ENCODE measurements around the gene DUOX2. TPM values are rescaled to one million over a fixed set of nuclear protein-coding genes. Genes with fewer than 3 reads are reported as not detected.
"Not testable (repeated sequence)": the region's sequence is repeated elsewhere in the genome, so short reads cannot be mapped to it uniquely, and the experiment has no call there.

Gene DUOX2
- total RNA-seq, 1 experiment from 2014 or later, result not detected

DNA sequence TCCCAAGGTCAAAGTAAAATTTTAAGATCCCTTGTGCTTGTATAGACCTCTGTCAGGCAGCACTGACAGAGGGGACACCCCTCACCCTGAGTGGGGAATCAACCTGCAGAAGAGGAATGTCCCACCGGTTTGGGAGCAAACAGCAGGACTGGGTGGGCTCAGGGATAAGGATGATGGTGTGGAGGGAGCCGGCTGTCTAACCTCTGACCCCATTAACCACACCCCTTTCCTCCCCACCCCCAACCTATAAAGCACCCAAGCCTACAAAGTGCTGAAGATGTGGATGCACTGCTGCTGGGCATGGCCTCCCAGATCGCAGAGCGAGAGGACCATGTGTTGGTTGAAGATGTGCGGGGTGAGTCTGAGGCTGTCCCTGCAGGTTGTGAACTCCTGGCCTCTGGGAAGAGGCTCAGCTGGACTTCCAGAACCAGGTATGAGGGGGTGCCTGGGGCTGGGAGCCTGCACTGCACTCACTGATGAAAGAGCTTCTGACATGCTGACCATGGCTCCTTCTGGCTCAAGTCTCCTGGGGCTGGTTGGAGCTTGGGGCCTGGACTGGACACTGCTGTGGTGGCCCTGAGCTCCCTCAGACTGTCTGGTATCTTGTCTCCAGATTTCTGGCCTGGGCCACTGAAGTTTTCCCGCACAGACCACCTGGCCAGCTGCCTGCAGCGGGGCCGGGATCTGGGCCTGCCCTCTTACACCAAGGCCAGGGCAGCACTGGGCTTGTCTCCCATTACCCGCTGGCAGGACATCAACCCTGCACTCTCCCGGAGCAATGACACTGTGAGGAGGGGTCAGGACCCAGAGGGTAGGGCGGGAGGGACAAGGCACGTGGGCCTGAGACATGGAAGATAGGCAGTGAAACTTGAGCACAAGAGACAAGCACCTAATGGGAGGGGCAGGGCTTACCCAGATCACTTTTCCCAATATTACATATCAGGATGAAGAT, 25.1 kb upstream of the DUOX2 start:
- no peak for DNase-seq (ENCODE audit: low read depth)

DNA sequence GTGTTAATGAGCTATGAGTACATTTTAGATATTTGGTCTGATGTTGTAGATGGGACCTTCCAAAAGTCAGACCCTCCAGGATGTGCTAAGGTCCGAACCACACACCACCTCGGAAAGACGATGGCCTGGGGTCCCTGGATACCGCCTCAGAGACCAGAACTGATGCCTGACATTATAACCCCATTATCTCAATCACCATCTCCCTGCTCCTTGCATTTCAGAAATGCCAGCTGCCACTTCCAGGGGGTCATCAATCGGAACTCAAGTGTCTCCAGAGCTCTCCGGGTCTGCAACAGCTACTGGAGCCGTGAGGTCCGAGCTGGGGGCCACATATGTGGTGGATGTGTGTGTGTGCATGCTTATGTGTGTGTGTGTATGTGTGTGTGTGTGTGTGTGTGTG, 23.7 kb upstream of the DUOX2 start:
- no peak for DNase-seq (ENCODE audit: low read depth)

DNA sequence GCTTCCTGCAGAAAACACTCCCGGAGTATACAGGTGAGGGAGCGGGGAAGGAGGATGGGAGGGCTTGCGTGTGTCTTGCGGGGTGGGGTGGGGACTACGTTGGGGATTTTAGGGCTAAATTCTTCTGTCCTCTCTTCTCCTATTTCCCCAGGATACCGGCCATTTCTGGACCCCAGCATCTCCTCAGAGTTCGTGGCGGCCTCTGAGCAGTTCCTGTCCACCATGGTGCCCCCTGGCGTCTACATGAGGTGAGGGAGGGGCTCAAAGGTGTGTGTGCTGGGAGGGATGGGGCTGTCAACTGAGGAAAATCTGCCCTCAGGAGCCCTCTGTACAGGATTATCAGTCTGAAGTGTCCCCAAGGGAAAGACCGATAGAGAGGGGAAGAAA, 22.4 kb upstream of the DUOX2 start:
- DNase-seq (ENCODE audit: low read depth), result no peak

DNA sequence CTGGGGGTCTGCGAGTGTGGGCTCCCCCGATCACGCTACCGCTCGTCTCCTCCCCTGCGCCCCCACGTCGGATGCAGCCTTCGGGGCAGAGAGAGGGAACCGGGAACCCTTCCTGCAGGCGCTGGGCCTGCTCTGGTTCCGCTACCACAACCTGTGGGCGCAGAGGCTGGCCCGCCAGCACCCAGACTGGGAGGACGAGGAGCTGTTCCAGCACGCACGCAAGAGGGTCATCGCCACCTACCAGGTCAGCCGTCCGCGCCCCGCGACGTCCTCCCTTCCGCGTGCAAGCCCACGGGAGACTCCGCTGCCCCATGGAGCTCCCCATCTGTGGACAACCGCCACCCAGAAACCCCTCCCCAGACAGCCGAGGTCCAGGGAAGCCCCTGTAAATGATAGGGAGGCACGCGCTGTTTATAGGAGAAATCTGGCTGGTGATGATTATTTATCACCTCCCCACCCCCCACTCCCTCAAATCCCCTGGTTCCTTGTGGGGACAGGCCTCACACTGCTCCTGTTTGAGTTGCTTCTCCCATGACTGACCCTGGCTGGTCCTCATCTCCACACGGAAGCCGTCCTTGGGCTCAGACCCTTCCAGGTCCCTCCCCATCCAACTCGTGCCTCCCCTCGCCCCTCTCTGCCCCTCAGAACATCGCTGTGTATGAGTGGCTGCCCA, 21.9 kb upstream of the DUOX2 start:
- not testable (repeated sequence) for DNase-seq (ENCODE audit: low read depth)

DNA sequence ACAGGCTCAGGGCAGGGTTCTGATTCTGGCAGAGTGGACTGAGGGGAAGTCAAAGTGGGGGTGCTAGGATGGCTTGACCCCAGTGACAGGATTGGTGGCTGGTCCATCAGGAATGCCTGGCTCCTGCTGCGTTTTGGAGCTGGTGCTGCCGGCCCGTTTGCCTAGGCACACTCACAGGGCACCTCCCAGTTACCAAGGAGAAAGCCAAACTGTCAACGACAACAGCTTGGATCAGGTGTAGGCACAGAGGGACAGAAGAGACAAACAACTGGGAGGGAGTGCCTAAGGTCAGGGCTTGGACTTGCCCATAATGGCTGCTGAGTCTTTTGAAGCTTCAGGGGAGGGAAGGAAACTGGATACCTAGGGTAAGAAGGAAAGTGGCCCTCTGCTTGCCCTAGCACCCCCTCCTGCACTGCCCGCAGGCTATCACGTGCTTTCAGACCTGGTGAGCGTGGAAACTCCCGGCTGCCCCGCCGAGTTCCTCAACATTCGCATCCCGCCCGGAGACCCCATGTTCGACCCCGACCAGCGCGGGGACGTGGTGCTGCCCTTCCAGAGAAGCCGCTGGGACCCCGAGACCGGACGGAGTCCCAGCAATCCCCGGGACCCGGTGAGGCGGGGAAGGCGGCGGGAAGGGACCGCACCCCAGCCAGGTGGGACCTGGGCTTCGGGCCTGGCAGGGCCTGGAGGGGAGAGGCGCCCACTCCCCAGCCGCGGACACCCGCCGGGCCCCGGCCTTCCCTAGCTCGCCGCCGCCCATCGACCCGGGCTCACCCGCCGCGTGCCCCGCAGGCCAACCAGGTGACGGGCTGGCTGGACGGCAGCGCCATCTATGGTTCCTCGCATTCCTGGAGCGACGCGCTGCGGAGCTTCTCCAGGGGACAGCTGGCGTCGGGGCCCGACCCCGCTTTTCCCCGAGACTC, 21.0 kb upstream of the DUOX2 start:
- DNase-seq (ENCODE audit: low read depth), result no peak

DNA sequence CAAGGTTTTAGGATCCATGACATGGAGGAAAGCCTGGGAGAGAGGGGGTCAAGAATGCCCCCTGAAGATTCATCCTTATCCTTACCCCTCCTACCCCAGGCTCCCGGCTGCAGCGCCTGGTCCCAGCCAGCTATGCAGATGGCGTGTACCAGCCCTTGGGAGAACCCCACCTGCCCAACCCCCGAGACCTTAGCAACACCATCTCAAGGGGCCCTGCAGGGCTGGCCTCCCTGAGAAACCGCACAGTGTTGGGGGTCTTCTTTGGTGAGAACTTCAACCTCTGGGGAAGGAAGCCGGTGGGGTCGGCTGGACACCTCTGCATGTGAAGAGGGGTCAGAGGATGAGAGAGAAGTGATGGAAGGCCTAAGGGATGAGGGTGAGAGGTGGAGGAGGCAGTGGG, 20.1 kb upstream of the DUOX2 start:
- no peak for DNase-seq (ENCODE audit: low read depth)

DNA sequence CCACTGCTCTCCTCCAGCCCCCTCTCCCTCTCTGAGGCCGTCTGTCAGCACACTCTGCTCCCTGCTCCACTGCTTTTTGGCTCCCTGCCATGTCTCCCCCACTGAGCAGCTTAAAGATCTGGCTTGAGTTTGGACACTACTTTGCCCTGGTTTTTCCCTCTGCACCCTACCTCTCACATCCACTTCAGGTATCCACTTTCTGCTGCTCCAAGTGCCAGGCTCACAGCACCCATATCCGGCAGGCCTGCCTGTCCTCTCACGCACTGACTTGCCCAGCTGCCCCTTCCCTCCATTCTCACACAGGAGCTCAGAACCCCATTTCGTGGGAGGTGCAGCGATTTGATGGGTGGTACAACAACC, 19.6 kb upstream of the DUOX2 start:
- no peak for DNase-seq (ENCODE audit: low read depth)

DNA sequence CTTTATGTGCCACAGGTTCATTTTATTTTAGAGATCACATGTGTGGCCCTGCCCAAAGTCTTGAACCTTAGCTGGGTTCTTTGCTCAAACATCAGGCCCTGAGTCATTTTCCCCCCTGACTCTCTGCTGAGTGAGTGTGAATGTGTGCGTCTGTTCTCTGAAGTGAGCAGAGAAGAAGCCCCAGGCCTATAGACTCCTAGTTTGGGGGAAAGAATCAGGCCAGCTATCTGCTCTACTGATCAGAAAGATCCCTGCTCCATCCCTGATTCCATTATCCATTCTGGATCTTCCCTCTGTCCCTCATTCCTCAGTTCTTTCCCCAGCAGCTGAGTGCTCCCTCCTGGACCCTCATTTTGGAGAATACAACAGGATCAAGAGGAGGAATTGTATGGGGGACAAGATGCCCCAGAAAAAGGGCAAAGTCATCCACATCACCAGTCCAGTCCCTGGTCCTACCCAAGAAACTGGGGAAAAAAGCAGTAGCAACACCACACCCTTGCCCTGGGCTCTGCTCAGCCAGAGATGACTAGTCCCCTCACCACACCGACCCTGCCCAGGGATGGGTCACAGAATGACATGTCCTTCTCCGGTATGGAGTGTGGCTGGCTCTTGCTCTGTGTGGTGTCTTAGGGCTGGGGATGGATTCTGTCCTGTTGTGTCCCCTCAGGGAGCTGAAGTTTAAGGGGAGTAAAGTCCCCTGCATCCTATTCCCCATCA, 19.0 kb upstream of the DUOX2 start:
- DNase-seq (ENCODE audit: low read depth), result no peak

DNA sequence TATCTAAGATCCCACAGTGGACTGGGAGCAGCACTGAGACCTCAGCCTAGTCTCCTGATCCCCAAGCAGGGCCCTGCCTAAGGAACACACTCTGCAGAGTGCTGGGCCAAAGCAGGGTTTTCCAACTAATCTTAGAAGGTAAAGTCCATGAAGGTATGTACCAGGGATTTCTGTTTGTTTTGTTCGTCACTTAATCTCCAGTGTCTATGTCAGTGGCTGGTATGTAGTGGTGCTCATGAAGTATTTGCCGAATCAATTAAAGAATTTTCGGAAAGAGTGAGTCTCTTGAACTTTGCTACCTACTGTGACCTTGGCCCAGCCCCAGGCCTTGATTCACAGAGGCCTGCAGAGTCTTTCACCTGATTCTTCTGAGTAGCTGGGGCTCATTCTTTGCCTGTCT, 17.5 kb upstream of the DUOX2 start:
- no peak for DNase-seq (ENCODE audit: low read depth)

DNA sequence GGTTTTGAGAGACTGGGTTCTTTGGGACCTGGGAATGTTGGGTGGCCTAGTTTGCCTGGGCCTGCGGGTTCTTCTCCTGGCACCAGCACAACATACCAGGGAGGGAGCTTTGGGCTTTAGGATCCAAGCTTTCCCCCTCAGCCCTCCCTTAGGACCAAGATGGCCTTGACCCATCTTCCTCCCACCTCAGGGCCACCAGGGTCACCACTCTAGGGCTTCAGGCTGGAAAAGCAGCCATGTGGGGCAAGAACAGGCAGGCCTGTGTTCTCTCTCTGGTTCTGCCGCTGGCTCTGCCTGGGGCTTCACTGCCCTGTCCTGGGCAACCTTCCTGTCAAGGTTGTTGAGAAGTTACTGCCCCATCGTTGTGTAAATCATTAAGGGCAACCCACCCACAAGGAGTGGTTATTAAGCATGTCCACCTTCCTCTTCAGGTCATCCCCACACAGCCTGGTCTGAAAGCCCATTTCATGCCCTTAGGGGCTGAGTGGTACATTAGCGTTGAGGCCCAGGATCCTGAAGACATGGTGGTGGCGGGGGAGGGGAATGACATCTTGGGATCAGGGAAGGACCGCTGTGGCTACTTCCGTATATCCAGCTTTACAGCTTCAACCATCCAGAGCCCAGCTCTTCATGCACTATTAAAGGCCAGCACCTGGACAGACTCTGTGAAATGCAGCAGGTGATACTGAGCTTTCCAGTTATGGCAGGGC, 16.5 kb upstream of the DUOX2 start:
- DNase-seq (ENCODE audit: low read depth), result no peak

DNA sequence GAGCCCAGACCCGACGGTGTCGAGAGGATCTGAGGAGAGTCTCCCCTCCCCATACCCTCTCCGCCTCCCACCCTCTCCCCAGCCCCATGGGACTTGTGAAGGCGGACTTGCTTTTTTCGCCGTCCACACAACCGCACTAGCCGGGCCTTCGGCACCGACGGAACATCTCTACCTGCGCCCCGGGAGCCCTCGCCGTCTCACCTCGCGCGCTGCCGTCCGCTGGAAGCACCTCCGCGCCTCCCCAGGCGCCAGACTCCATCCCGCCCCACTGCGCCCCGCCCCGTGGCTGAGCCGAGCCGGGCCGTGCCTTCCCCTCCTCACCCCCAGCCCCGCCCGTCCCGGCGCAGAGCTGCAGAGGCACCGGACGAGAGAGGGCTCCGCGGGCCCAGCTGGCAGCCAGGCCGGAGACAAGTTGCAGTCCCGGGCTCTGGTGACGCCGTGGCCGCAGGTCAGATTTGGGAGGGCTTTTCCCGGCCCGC, 15.7 kb upstream of the DUOX2 start, which contains the start of the genes DUOX1 and DUOXA1:
Gene DUOX1 (plus strand): TSS at position 344 of the 479 bp plus-strand sequence. CDS start 1,973 bp downstream, outside the sequence.
Gene DUOXA1 (minus strand): TSS at position 229 of the 479 bp plus-strand sequence. CDS start 6,865 bp downstream, outside the sequence.
- no peak for DNase-seq (ENCODE audit: low read depth)

DNA sequence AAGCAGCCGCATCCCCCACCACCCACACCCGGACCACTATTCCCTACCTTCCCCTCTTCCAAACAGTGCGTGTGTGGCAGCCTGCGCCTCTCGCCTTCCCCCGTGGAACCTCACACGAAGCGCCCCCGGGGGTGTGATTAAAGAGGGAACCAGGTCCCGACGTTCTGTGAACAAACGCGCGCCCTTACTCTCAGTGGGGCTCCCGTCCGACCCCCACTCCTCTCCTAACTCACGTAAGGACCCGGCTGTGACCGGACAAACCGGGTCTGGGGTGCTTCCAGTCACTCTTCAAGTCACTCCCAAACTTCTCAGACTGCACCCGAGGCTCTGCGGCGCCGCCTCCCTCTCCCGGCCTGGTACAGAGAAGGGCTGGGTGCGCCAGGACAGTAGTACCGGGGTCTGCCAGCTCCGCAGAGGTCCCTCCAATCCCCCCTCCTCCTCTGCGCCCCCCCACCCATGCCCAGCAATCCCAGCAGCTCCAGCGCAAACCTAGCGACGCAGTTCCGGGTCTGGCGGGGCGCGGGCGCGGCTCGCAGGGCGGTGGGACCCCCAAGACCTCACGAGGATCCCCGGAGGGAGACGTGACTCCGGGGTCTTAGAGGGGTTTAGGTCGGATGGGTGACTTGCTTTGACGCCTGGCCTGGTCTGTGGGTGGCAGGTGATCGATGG, 15.1 kb upstream of the DUOX2 start:
- DNase-seq (ENCODE audit: low read depth), result no peak

DNA sequence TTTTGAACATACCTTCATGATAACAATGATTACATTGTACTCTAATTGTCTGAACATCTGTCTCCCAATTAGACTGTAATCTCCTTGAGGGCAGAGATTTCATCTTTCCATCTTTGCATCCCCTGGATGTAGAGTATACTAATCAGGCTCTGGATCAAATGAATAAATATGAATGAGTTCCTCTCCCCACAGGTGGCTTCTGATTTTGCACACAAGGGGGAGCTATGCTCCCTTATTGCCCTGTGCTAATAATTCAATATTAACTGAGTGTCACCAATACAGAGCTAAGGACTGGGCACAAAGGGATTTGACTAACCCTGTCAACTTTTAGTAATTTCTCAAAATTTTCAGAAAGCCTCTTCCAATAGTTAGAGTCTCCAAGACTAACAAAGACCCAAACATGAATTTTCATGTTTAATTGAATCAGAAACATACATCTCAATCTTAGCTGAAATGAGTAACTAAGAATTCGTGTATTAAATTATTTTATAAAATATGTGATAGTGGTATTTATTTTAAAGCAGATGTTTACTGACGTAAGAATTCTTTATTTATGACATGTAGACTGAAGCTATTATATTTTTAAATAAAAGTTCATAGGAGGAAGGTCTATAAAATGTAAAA, 12.7 kb upstream of the DUOX2 start:
- peak; percentile 21 for DNase-seq (ENCODE audit: low read depth)

DNA sequence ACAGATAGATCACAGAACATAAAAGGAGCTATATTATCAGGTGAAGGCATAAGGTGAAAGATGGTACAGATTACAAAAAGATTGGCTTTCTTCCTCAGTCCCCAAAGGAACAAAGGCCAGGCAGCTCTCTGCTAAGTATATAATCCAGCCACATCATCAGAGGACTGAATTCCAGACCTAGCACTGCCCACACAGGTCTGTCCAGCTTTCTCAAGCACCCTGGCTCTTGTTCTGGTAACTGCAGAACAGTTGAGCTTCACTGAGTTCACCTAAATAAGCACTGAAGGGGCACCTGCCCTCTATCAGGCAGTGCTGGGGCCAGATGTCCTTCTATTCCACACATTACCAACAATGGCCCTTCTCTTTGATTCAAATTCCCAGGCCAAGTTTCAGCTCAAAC, 9.4 kb upstream of the DUOX2 start:
- no peak for DNase-seq (ENCODE audit: low read depth)

DNA sequence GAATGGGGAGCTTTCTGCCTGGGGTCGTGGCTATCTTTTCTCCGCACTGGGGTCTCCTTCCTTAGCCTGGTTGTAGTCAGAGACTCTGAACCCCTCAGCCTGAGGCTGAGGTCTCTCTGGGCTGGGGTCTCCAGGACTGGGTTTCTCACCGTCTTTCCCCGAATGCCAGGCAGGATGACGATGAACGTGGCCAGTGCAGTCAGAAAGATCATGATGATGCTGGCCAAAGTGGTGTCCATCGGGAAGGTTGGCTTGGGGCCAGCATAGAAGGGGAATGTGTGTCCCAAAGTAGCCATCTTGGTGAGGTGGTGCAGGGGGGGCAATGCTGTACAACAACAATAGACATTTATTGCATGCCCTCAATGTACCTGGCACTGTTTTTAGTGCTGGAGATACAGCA, 8.7 kb upstream of the DUOX2 start:
- DNase-seq (ENCODE audit: low read depth), result no peak

DNA sequence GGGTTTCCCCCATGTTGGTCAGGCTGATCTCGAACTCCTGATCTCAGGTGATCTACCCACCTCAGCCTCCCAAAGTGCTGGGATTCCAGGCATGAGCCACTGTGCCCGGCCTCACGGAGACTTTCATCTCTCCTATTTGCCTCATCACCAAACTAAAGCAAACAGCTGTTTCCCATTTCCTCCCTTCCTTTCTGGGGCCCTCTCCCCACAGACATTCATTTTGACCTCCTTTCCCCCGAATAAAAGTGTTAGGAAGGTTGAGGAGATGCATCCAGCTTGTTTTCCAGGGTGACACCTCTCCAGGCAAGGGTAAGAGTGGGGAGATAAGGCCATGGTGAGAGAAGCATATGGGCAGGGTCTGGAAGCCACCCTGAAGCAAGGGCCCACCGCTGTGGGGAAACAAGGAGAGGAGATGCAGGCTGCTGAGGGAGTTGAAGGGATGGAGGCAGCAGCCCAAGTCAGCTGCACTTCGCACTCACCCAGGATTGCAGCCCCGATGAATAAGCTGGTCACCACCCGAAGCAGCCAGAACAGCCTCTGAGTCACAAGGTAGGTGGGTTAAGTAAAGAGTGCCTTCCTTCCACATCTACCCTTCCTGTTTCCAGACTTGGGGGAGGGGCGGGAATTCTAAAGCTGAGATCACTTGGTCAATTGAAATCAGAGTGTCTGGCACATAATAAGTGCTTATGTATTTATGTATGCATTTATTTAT, 7.9 kb upstream of the DUOX2 start:
- peak; percentile 69 for DNase-seq (ENCODE audit: low read depth)

DNA sequence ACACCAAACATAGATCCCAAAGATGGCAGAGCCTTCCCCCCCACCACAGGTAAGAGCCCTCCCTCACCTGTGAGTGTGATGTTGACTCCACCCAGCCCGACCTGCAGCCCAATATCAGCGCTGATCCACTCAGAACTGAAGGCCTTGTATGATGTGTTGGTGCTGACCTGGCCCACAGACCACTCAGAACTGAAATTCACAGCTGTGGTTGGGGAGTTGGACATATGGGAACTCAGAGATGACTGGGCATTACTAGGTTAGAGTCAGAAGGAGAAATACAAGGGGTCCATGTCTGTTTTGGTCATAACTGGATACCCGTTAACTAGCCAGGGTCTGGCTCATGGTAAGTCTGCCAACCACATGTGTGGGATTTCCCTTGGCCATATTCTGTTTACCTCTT, 7.0 kb upstream of the DUOX2 start:
- DNase-seq (ENCODE audit: low read depth), result no peak

Data from LHCN-M2 (cell line).